Activated CD8-positive, alpha-beta memory T cell treated with anti-CD3 and anti-CD28 coated beads, Interleukin-2, amount 50 U/mL, for 48 hours (primary cell): ENCODE results near the gene SNX25.

Experiments
- DNase-seq: peaks from one replicate; pipeline ENCODE4 v3.0.0-alpha.2; 2020

Gene SNX25

DNA sequence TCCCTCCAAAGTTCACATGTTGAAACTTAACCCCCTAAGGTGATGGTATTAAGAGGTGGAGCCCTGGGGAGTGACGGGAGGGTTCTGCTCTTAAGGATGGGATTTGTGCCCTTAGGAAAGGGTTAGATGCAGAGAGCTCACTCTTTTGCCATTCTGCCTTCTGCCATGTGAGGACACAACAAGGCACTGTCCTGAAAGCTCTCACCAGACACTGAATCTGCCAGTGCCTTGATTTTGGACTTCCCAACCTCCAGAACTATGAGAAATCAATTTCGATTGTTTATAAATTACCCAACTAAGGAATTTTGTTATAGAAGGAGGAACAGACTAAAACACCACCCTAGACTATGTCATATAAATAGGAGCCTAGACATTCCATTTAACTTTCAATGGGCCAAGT is 174.7 kb downstream of the SNX25 start:
- no peak for DNase-seq

- DNase-seq = no peak
These were observed 175.5 kb downstream of the SNX25 start for GRCh38 chr4:185384930-185385331.

DNA sequence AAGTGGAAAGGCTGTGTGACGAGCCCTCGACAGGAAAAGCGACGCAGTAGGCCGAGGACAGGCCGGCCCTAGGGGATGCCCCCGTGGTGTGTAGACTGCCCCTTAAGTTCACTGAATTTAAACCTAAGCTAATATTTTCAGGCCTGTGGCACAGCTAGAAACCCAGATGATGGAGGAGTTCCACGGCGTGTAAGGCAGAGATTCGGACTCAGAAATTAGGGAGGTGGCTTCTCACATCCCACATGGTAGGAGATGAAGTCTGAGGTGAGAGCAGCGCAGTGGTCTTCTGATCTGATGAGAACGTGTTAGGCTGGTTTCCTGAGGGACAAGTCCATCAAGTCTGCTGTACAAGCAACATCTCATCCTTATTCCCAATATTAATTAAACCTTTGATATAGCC is 178.6 kb downstream of the SNX25 start:
- no peak for DNase-seq

DNA sequence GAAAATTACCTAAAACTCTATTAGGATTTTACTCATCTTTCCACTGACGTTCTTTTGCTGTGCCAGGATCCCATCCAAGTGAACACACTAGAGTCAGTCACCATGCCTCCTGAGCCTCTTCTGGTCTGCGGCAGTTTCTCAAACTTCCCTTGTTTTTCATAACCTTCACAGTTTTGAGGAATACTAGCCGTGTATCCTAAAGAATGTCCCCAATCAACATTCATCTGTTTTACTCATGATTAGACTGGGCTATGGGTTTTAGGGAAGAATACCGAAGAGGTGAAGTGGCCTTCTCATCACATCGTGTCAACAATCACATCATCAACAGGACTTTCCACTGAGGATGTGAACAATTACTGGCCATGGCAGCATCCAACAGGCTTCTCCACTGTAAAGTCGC is 181.5 kb downstream of the SNX25 start:
- no peak for DNase-seq

DNA sequence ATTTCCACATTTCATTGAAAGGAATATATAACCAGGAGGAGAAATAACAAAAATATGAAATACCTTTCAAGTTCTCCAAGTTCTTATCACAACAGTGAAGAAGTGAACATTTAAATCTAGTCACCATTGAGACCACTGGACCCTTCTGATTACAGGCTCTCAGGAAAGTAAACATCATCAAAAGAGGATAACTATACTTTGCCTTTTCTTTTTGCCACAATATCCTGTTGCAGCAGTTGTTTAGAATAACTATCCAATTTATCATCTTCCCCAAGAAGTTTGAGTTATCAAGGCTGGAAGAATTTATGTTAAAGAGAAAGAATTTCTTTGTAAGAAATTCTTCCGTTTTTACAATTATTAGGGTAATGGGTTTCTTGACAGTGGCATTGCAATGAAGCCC is 182.8 kb downstream of the SNX25 start:
- DNase-seq = no peak

- no peak for DNase-seq
These were observed 185.3 kb downstream of the SNX25 start for GRCh38 chr4:185394568-185395237.

DNA sequence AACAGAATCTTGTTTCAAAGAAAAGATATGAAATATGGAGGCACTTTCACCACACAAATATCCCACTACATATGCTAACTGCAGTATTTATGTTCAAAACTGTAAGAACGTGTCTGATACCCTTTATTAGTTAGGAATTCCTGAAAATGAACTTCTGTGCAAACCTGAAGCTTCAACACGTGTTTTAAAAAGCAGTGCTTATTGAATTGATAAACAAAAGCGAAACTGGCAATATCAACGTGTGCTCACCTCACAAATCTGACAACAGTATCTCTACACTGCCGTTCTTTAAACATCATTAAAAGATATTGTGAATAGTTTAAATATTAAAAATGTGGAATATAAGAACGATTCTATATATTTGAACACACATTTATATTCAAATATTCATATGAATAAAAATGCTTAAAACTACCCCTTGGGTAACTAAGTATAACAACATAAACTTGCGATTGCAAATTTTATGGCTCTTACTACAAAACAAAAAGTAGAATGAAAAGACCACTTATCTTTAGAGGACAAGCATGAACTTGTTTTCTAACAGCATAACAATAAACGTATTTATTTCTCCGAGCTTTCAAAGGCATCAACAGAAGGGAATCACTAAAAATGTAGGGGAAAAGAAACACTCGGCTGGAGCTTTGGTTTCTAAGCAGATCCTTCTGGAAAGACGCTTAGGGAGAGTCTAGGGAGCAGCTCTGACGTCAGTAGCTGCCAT is 186.0 kb downstream of the SNX25 start, which contains the start of gene LRP2BP:
Gene LRP2BP (minus strand): TSS at position 687 of the 718 bp plus-strand sequence. CDS start 17,738 bp downstream, outside the sequence.
- DNase-seq = no peak

GRCh38 chr4:185395956-185396723 is 186.7 kb downstream of the SNX25 start:
- peak; percentile 98 for DNase-seq

- peak; percentile 57 for DNase-seq
These were observed 187.5 kb downstream of the SNX25 start, which contains the start of gene ANKRD37 for GRCh38 chr4:185396724-185397385. TSS of gene ANKRD37 (plus strand) at chr4:185396841. CDS start at chr4:185396924, 83 bp downstream.

GRCh38 chr4:185398618-185399017 is 189.2 kb downstream of the SNX25 start:
- no peak for DNase-seq

GRCh38 chr4:185399466-185399865 is 190.1 kb downstream of the SNX25 start:
- DNase-seq = no peak

- no peak for DNase-seq
These were observed 194.6 kb downstream of the SNX25 start for GRCh38 chr4:185404031-185404430.

DNA sequence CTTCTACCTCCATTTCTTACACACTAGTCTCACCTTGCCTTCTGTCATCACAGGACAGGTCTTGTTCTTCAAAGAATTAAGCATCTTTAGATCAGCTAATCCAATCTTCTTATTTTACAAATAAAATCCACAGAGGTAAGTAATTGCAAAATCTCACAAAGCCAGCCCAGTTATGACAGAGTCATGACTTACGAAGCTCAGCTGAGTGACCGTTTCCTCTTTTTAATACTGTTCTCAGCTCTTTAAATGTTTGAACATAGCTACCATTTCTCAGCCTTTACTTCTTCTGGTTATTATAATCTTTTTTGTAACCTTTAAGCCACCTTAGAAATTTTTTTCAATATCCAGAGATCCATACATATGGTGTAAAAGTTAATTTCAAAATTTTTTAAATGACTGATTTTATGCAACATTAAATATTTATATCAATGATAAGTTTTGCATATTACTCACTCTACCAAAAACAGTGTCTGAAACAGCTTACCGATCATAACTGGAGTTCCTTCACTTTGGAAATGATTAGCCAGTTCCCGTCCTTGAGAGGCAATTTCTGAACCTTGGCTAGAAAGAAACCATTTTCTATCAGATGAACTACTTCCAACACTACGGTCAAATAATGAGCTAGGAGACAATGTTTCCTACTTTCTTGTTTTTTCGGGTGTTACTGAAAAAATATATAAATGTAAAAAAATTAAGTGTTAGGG is 196.1 kb downstream of the SNX25 start:
- DNase-seq = no peak

GRCh38 chr4:185408432-185408831 is 199.0 kb downstream of the SNX25 start:
- DNase-seq = no peak

- no peak for DNase-seq
These were observed 202.5 kb downstream of the SNX25 start for GRCh38 chr4:185411849-185412248.

DNA sequence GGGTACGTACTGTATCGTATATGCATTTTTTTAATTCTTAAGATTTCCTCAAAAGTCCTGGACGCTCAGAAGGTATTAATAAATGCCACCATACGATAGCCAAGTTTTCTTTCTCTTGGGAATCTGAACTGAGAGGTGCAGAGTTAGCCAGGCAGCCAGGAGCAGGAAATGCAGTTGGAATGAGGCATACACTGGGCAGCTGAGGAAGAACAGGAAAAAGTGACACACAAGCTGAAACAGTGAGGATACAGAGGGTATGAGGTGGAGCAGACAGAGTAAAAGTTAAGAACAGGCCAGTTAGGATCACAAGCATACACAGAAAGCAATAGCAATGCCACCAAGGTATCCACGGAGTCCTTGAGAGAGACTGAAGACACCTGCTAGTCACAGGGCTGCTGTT is 203.0 kb downstream of the SNX25 start:
- no peak for DNase-seq
